ENCODE measurements around the gene ZNF511. TPM values are rescaled to one million over a fixed set of nuclear protein-coding genes. Genes with fewer than 3 reads are reported as not detected.

The ZNF511 gene
- total RNA-seq, 4 donors from 2014 or later: 15.5 to 24.4 (median 17.3) TPM

GRCh38 chr10:133293810-133294119 is 14.9 kb upstream of the ZNF511 start:
- Histone ChIP-seq H3K27ac (no peak overlapping the region), H3K4me1 (no peaks in the 10 kb centered on the region), H3K4me3 (no peak overlapping the region), H3K27me3 (no peaks in the 10 kb centered on the region), H3K36me3 (peaks cover 89% of the 10 kb centered on the region), H3K9me3 (no peaks in the 10 kb centered on the region)
- DNase-seq (ENCODE audit: low spot score in 2 of 2): no peak
- TF ChIP-seq CTCF (IDR thresholded peaks at IDR 0.05) (no peak), EP300 (IDR thresholded peaks at IDR 0.05) (no peak), POLR2A (IDR thresholded peaks at IDR 0.05) (no peak), POLR2AphosphoS5 (IDR thresholded peaks at IDR 0.05) (no peak)
- 97% methylated on average over 10 of the region's 10 CpGs for WGBS

GRCh38 chr10:133294189-133294588 is 14.5 kb upstream of the ZNF511 start:
- H3K4me1 ChIP-seq: no peaks in the 10 kb centered on the region
- peaks cover 89% of the 10 kb centered on the region for H3K36me3 ChIP-seq
- no peak overlapping the region for H3K4me3 ChIP-seq
- no peaks in the 10 kb centered on the region for H3K27me3 ChIP-seq
- no peak for DNase-seq (ENCODE audit: low spot score in 2 of 2)
- H3K27ac ChIP-seq: no peak overlapping the region
- WGBS: 87% methylated on average over 10 of the region's 15 CpGs
- TF ChIP-seq POLR2AphosphoS5 (IDR thresholded peaks at IDR 0.05) (no peak), EP300 (IDR thresholded peaks at IDR 0.05) (no peak), CTCF (IDR thresholded peaks at IDR 0.05) (no peak), POLR2A (IDR thresholded peaks at IDR 0.05) (no peak)
- H3K9me3 ChIP-seq: no peaks in the 10 kb centered on the region

GRCh38 chr10:133295426-133296320 is 13.0 kb upstream of the ZNF511 start:
- WGBS: 93% methylated on average over 37 of the region's 42 CpGs
- no peaks in the 10 kb centered on the region for H3K27me3 ChIP-seq
- no peak for DNase-seq (ENCODE audit: low spot score in 2 of 2)
- TF ChIP-seq EP300 (IDR thresholded peaks at IDR 0.05) (no peak), CTCF (IDR thresholded peaks at IDR 0.05) (no peak), POLR2AphosphoS5 (IDR thresholded peaks at IDR 0.05) (no peak), POLR2A (IDR thresholded peaks at IDR 0.05) (no peak)
- no peaks in the 10 kb centered on the region for H3K4me1 ChIP-seq
- no peak overlapping the region for H3K27ac ChIP-seq
- peaks cover 89% of the 10 kb centered on the region for H3K36me3 ChIP-seq
- H3K4me3 ChIP-seq: no peak overlapping the region
- no peaks in the 10 kb centered on the region for H3K9me3 ChIP-seq

- no peaks in the 10 kb centered on the region for H3K9me3 ChIP-seq
- WGBS: 94% methylated on average over 9 of the region's 10 CpGs
- no peaks in the 10 kb centered on the region for H3K4me1 ChIP-seq
- DNase-seq (ENCODE audit: low spot score in 2 of 2): no peak
- H3K4me3 ChIP-seq: no peak overlapping the region
- no peaks in the 10 kb centered on the region for H3K27me3 ChIP-seq
- H3K27ac ChIP-seq: no peak overlapping the region
- TF ChIP-seq EP300 (IDR thresholded peaks at IDR 0.05): no peak
- TF ChIP-seq POLR2A (IDR thresholded peaks at IDR 0.05): no peak
- TF ChIP-seq CTCF (IDR thresholded peaks at IDR 0.05): no peak
- no peak for TF ChIP-seq POLR2AphosphoS5 (IDR thresholded peaks at IDR 0.05)
- H3K36me3 ChIP-seq: peaks cover 95% of the 10 kb centered on the region
Measured at GRCh38 chr10:133297504-133297903, 11.2 kb upstream of the ZNF511 start.

GRCh38 chr10:133298466-133298865 is 10.2 kb upstream of the ZNF511 start:
- no peaks in the 10 kb centered on the region for H3K27me3 ChIP-seq
- 96% methylated on average over 12 of the region's 14 CpGs for WGBS
- H3K4me3 ChIP-seq: no peak overlapping the region
- no peak for DNase-seq (ENCODE audit: low spot score in 2 of 2)
- peaks cover 92% of the 10 kb centered on the region for H3K36me3 ChIP-seq
- TF ChIP-seq POLR2A (IDR thresholded peaks at IDR 0.05): no peak
- TF ChIP-seq CTCF (IDR thresholded peaks at IDR 0.05): no peak
- TF ChIP-seq POLR2AphosphoS5 (IDR thresholded peaks at IDR 0.05): no peak
- no peak for TF ChIP-seq EP300 (IDR thresholded peaks at IDR 0.05)
- H3K27ac ChIP-seq: no peak overlapping the region
- no peaks in the 10 kb centered on the region for H3K4me1 ChIP-seq
- H3K9me3 ChIP-seq: no peaks in the 10 kb centered on the region

Measured in suprapubic skin (tissue), 4 donors.